ENCODE measurements around the gene CCDC57.

Gene CCDC57

DNA sequence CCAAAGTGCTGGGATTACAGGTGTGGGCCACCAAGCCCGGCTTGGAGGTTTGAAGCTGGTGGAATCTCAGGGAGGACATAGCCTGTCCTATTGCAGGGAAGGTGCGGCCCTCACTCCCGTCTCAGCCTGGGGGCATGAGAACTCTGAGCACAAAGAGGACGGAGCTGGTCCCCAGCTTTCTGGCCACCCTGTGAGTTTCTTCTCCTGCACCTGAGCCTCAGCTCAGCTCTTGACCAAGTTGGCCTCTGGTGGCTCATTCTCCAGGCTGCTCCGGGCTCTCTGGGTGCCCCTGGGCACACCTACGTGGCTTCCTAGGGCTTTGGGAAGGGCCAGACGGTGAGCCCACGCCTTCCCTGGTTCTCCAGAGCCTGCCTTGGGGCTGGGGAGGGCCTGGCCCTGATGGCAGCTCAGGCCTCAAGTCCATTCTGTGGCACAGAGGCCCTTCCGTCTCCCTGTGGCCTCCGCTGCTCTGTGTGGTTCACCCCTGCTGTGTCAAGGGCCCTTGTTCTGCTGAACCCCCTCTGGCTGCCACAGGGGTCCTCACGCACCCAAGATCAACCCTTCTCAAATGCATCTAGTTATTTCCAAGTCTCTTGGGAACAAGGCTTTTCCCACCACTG is 107.7 kb downstream of the CCDC57 start:
- Histone ChIP-seq H3K27me3 (ENCODE audit: control insufficient read depth, insufficient read depth, low read length) (no peaks in the 10 kb centered on the region), H3K9ac (ENCODE audit: low read length) (no peak overlapping the region), H3K27ac (ENCODE audit: low read depth, low read length) (no peak overlapping the region), H3K36me3 (ENCODE audit: control insufficient read depth, insufficient read depth, low read length) (no peaks in the 10 kb centered on the region), H3K4me1 (ENCODE audit: control insufficient read depth, insufficient read depth, low read length) (peaks cover 68% of the 10 kb centered on the region), H3K9me3 (ENCODE audit: control insufficient read depth, insufficient read depth, low read depth, low read length) (no peaks in the 10 kb centered on the region), H3K4me3 (ENCODE audit: low read depth, low read length) (no peak overlapping the region)

DNA sequence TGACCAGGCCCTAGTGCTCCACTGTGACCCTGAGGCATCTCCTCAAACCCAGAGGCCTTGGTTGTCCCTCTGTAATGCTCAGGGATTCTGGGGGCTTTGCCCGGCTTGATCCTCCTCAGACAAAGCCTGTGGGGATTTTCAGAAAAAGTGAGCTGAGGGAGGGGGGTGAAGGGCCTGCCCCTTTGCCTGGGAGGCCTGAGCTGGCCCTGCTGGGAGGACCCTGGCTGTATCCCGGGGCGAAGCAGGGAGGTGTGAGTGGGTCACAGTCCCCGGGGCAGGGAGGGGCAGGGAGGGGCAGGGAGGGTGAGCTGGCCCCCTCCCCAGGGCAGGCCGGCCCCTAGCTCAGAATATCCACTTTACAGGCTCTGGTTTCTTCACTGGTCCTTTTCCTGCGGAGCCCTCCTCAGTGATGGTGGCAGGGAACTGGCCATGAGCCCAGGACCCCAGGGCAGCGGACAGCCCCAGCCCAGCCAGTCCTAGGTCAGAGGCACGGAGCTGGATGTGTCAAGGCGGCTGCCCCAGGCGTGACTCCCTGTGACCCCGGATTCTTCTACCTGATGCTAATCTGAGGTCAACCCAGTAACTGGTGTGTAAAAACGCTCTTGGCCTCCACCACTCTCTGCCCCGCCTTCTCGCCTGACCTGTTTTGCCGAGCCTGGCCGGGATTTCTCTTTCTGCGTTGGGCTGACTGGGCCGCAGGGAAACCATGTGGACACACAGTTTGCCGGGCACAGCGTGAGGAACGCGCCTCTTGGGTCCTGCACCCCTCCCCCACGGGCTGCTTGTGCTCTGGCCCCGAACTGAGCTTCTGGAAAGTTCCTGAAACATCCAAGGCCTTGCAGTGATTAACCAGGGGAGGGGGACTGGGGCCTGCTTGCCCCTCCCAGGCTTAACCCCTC is 108.8 kb downstream of the CCDC57 start:
- no peaks in the 10 kb centered on the region for H3K9me3 ChIP-seq (ENCODE audit: control insufficient read depth, insufficient read depth, low read depth, low read length)
- peak overlapping the region; percentile 72 for H3K27ac ChIP-seq (ENCODE audit: low read depth, low read length)
- no peaks in the 10 kb centered on the region for H3K36me3 ChIP-seq (ENCODE audit: control insufficient read depth, insufficient read depth, low read length)
- peak overlapping the region; percentile 32 for H3K4me3 ChIP-seq (ENCODE audit: low read depth, low read length)
- peak overlapping the region; percentile 66 for H3K9ac ChIP-seq (ENCODE audit: low read length)
- peaks cover 79% of the 10 kb centered on the region for H3K4me1 ChIP-seq (ENCODE audit: control insufficient read depth, insufficient read depth, low read length)
- no peaks in the 10 kb centered on the region for H3K27me3 ChIP-seq (ENCODE audit: control insufficient read depth, insufficient read depth, low read length)

DNA sequence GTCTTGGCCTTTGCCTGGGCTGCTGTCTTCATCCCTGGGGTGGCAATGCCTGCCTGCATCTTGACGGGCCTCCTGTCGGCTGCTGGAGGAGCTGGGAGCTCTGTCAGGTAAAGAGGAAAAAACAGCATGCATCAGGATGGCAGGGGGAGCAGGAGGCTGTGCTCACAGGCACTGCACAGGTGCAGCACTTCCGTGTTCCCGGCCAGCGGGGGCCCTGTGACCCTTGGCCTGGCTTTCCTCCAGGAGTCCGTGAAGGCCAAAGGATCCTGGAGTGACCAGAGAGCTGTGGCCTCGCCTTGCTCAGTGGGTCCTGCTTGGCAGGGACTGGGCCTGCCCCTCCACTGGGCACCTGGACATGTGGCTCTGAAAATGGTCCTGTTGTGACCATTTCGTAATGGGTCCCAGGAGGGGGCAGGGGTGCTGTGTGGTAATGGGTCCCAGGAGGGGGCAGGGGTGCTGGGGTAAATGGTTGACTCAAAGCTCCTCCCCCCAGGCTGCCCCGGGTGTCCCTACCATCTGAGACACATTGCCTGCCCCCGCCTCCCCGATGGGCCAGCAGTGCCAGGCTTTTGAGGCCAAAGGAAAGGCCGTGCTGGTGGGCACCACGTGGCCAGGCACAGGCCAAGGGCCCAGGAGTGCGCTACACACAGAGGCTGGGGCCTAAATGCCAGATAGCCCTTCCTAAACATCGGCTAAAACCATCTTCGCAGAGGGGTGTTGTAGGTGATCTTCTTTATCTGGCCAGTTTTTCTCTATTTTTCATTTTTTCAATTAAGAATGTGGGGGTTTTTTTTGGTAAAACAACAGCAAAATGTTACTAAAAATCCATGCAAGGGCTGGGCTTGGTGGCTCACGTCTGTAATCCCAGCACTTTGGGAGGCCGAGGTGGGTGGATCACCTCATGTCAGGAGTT is 110.6 kb downstream of the CCDC57 start:
- Histone ChIP-seq H3K27ac (ENCODE audit: low read depth, low read length) (no peak overlapping the region), H3K4me1 (ENCODE audit: control insufficient read depth, insufficient read depth, low read length) (peaks cover 75% of the 10 kb centered on the region), H3K36me3 (ENCODE audit: control insufficient read depth, insufficient read depth, low read length) (no peaks in the 10 kb centered on the region), H3K9ac (ENCODE audit: low read length) (no peak overlapping the region), H3K27me3 (ENCODE audit: control insufficient read depth, insufficient read depth, low read length) (no peaks in the 10 kb centered on the region), H3K9me3 (ENCODE audit: control insufficient read depth, insufficient read depth, low read depth, low read length) (no peaks in the 10 kb centered on the region), H3K4me3 (ENCODE audit: low read depth, low read length) (no peak overlapping the region)

DNA sequence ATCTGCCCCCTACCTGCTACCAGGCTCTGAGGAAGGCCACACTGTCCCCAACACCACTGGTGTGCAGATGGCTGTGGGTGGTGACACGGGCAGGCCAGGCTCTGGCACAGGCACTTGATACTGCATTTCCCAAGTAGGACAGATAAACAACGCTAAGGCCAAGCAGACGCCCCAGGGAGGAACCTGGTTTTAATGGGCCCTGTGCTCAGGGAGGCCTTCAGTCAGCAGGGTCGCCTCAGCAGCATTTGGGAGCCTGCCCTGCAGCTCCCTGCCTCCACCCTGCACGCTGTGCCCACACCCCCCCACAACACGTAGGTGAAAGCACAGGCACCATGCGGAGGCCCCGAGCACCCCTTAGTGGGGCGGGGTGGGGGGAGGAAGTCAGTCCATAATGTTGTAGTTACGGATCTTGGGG is 111.3 kb downstream of the CCDC57 start:
- H3K9ac ChIP-seq (ENCODE audit: low read length), result peak overlapping the region; percentile 10
- no peak overlapping the region for H3K27ac ChIP-seq (ENCODE audit: low read depth, low read length)
- peaks cover 6% of the 10 kb centered on the region for H3K36me3 ChIP-seq (ENCODE audit: control insufficient read depth, insufficient read depth, low read length)
- peaks cover 75% of the 10 kb centered on the region for H3K4me1 ChIP-seq (ENCODE audit: control insufficient read depth, insufficient read depth, low read length)
- no peak overlapping the region for H3K4me3 ChIP-seq (ENCODE audit: low read depth, low read length)
- H3K27me3 ChIP-seq (ENCODE audit: control insufficient read depth, insufficient read depth, low read length), result no peaks in the 10 kb centered on the region
- no peaks in the 10 kb centered on the region for H3K9me3 ChIP-seq (ENCODE audit: control insufficient read depth, insufficient read depth, low read depth, low read length)

DNA sequence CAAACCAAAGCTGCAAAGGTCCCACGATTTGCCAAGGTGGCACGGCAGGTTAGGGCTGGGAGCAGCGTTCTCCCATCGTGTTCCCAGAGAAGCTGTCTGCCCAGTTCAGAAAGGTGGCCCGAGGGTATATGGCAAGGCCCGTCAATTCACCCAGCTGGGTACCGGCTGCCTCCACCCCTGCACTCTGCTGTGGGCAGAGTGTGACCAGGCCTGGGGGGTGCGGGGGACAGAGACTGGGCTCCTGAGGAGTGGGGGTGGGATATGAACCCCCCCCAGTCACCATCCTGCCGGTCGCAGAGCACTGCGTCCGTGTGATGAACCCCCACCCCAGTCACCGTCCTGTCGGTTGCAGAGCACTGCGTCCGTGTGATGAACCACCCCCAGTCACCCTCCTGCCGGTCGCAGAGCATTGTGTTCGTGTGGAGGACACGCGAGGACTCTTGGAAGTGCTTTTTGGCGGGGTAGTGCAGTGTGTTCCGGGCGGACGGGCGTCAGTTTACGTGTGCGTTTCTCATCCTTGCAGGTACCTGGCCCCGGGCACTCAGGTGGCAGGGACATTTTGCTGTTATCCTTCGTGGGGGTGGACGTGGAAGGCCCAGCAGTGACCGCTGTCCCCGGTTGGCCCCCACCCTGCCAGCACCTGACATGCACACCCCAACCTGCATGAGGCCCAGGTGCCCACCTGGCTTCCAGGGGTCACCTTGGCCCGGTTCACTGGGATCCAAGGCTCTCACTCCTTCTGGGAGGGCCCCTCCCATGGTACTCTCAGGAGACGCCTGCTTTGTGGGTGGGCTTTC is 111.9 kb downstream of the CCDC57 start:
- Histone ChIP-seq H3K4me3 (ENCODE audit: low read depth, low read length) (no peak overlapping the region), H3K9ac (ENCODE audit: low read length) (no peak overlapping the region), H3K4me1 (ENCODE audit: control insufficient read depth, insufficient read depth, low read length) (peaks cover 75% of the 10 kb centered on the region), H3K27me3 (ENCODE audit: control insufficient read depth, insufficient read depth, low read length) (no peaks in the 10 kb centered on the region), H3K9me3 (ENCODE audit: control insufficient read depth, insufficient read depth, low read depth, low read length) (no peaks in the 10 kb centered on the region), H3K27ac (ENCODE audit: low read depth, low read length) (no peak overlapping the region), H3K36me3 (ENCODE audit: control insufficient read depth, insufficient read depth, low read length) (peaks cover 12% of the 10 kb centered on the region)

DNA sequence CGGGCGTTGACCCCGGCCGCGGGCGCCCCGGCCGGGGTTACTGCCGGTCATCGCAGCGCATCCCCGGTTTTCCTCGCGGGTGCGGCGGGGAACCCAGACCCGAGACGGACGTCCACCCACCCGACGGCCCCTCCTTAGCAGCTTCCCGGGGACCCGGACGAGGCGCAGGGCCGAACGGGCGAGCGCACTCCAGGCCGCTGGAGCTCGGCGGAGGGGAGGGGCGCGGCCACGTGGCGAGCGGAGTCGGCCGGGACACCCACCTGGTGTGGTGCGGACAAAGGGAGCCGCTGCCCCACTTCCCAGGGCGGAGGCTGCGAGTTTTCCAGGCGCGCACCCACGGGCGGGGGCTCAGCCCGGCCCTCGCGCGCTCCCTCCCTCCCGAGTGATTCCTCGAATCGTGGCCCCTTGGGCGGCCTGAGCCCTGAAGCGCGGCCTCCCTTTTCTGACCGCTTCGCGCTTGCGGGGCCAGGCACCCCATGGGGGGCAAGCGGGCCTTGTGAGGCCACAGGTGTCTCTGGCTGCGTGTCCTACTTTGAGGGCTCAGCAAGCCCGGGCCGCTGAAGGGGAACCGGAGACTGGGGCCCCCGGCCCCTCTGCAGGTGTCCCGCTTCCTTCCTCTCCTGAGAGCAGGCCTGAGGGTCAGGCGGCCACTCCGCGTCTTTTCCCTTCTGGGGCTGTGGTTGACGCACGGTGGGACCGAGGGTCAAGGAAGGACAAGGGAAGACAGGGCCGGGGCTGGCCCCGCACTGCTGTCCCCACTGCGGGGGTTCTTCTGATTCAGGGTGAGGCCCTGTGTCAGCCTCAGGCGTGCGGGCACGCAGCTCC is 113.5 kb downstream of the CCDC57 start:
- H3K36me3 ChIP-seq (ENCODE audit: control insufficient read depth, insufficient read depth, low read length), result peaks cover 24% of the 10 kb centered on the region
- peak overlapping the region; percentile 80 for H3K4me3 ChIP-seq (ENCODE audit: low read depth, low read length)
- H3K27ac ChIP-seq (ENCODE audit: low read depth, low read length), result peak overlapping the region; percentile 94
- H3K9me3 ChIP-seq (ENCODE audit: control insufficient read depth, insufficient read depth, low read depth, low read length), result no peaks in the 10 kb centered on the region
- H3K4me1 ChIP-seq (ENCODE audit: control insufficient read depth, insufficient read depth, low read length), result peaks cover 64% of the 10 kb centered on the region
- no peaks in the 10 kb centered on the region for H3K27me3 ChIP-seq (ENCODE audit: control insufficient read depth, insufficient read depth, low read length)
- peak overlapping the region; percentile 97 for H3K9ac ChIP-seq (ENCODE audit: low read length)

DNA sequence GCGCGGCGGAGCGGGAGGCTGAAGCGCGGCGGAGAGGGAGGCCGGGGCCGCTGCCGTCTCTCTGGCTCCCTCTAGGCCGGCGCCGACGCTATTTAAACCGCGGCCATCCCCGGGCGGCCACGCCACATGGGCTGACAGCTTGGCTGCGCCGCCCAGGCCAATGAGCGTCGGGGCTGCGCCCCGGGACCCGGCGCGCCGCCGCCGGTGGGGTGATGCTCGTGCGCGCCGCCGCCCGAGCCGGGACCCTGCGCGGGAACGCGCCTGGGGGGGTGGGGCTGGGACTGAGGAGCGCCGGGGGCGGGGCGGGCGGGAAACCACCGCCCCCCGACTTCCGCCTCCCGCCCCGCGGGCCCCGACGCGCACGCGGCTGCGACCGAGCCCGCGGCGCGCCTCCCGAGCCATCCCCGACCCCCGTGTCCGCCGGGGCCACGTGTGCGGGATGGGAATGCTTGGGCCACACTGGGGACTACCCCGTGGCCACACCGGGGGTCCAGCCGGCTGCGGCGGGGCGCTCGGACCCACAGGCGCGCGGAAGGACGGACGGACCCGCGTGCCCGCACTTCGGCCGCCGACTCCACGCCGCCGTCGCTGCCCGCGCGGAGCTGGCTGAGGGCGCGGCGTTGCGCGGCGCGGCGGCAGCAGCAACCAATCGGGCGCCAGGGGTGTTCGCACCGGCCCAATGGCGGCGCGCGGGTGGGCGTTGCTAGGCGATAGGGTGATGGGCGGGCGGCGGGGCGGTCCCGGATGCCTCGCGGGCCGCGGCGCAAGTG is 114.3 kb downstream of the CCDC57 start, which contains the start of gene FASN:
Gene FASN (minus strand): TSS at position 68 of the 770 bp plus-strand sequence. CDS start 1,791 bp downstream, outside the sequence.
- Histone ChIP-seq H3K27me3 (ENCODE audit: control insufficient read depth, insufficient read depth, low read length) (no peaks in the 10 kb centered on the region), H3K4me3 (ENCODE audit: low read depth, low read length) (peak within 1 kb of the TSS; percentile 80), H3K36me3 (ENCODE audit: control insufficient read depth, insufficient read depth, low read length) (peaks cover 32% of the 10 kb centered on the region), H3K9ac (ENCODE audit: low read length) (peak within 1 kb of the TSS; percentile 97), H3K4me1 (ENCODE audit: control insufficient read depth, insufficient read depth, low read length) (peaks cover 56% of the 10 kb centered on the region), H3K9me3 (ENCODE audit: control insufficient read depth, insufficient read depth, low read depth, low read length) (no peaks in the 10 kb centered on the region), H3K27ac (ENCODE audit: low read depth, low read length) (peak within 1 kb of the TSS; percentile 94)

DNA sequence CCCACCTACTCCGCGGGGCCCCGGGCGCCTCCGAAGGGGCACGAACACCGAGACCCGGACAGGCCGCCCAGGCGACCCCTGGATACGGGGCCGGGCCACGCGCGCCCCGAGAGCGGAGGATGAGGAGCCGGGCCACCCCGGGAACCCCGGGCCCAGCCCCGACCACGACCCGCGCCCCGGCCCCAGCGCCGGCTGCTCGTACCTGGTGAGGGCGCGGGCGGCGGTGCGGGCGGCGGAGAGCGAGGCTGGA is 114.8 kb downstream of the CCDC57 start:
- no peaks in the 10 kb centered on the region for H3K27me3 ChIP-seq (ENCODE audit: control insufficient read depth, insufficient read depth, low read length)
- peaks cover 52% of the 10 kb centered on the region for H3K4me1 ChIP-seq (ENCODE audit: control insufficient read depth, insufficient read depth, low read length)
- H3K9ac ChIP-seq (ENCODE audit: low read length), result peak overlapping the region; percentile 73
- no peaks in the 10 kb centered on the region for H3K9me3 ChIP-seq (ENCODE audit: control insufficient read depth, insufficient read depth, low read depth, low read length)
- H3K4me3 ChIP-seq (ENCODE audit: low read depth, low read length), result peak overlapping the region; percentile 67
- H3K27ac ChIP-seq (ENCODE audit: low read depth, low read length), result peak overlapping the region; percentile 91
- peaks cover 37% of the 10 kb centered on the region for H3K36me3 ChIP-seq (ENCODE audit: control insufficient read depth, insufficient read depth, low read length)

DNA sequence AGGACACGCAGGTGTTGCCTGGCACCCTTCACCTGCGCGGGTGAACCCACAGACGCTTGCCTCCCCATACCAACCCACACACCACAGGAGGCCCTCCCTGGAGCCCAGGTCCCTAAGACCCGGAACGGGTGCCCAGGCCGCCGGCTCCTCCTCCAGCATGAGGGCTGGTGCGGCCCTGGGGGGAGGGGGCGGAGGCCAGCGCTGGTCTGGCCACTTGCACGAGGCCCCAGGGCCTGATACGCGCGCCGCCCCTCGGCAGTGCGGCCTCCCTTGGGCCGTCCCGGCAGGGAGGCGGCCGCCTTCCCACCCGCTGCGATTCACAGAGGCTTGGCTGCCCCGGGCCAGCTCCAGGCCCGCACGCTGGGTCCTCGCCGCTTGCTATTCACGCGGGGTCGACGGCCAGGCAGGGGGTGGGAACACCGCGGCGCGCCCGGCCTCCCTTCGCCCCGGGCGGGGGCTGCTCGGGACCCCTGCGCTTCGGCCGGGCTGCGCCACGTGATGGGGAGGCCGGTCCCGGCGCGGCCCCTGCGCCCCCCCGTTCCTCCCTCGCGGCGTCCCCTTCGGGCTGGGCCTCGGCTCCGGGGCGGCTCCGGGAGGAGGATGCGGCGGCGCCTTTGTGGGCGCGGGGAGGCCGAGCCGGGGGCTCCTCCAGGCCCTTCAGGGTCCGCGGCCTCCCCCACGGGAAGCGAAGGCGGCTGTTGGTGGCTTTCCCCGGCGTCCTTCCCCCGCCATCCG is 115.3 kb downstream of the CCDC57 start:
- Histone ChIP-seq H3K9ac (ENCODE audit: low read length) (peak overlapping the region; percentile 73), H3K4me3 (ENCODE audit: low read depth, low read length) (peak overlapping the region; percentile 67), H3K27ac (ENCODE audit: low read depth, low read length) (peak overlapping the region; percentile 91), H3K36me3 (ENCODE audit: control insufficient read depth, insufficient read depth, low read length) (peaks cover 42% of the 10 kb centered on the region), H3K4me1 (ENCODE audit: control insufficient read depth, insufficient read depth, low read length) (peaks cover 51% of the 10 kb centered on the region), H3K9me3 (ENCODE audit: control insufficient read depth, insufficient read depth, low read depth, low read length) (no peaks in the 10 kb centered on the region), H3K27me3 (ENCODE audit: control insufficient read depth, insufficient read depth, low read length) (no peaks in the 10 kb centered on the region)

All from HUES6 (cell line).